Vagina (tissue), 2 donors: ENCODE measurements around the gene TNIK. TPM values are rescaled to one million over a fixed set of nuclear protein-coding genes. Genes with fewer than 3 reads are reported as not detected.

Experiments used
- DNase-seq, 2 donors: peaks; one replicate each; pipeline ENCODE4 v3.0.0-alpha.2; 2017; ENCODE audit errors: extremely low spot score in 2 of 2
- H3K27ac ChIP-seq: fragments of 200-600 bp; sonication (generic); one replicate; pipeline ENCODE4 v1.5.1; 2019
- H3K27me3 ChIP-seq: fragments of 200-600 bp; sonication (generic); one replicate; pipeline ENCODE4 v1.5.1; 2019
- H3K36me3 ChIP-seq, 2 donors: fragments of 200-600 bp; sonication (generic); one replicate each; pipeline ENCODE4 v1.5.1; 2017 to 2019
- H3K4me1 ChIP-seq: fragments of 200-600 bp; sonication (generic); one replicate; pipeline ENCODE4 v1.5.1; 2019
- H3K4me3 ChIP-seq, 2 donors: fragments of 200-600 bp; sonication (generic); 1 replicate in 1 of 2; 2 replicates in 1 of 2; pipeline ENCODE4 v1.5.1; 2016 to 2019
- H3K9me3 ChIP-seq: fragments of 200-600 bp; sonication (generic); one replicate; pipeline ENCODE4 v1.5.1; 2019
- CTCF ChIP-seq, 3 experiments: fragments of 450-650 bp in 2 of 3; fragments of 200-600 bp in 1 of 3; sonication (generic) in 1 of 3; IDR thresholded peaks; one replicate each; pipeline ENCODE4 v1.5.1; 2017 to 2019; ENCODE audit warnings: antibody characterized with exemption in 3 of 3, mild to moderate bottlenecking in 2 of 3, moderate library complexity in 2 of 3
- POLR2A ChIP-seq, 2 donors: fragments of 450-650 bp; IDR thresholded peaks; one replicate each; pipeline ENCODE4 v1.6.1; 2017; ENCODE audit warnings: antibody characterized with exemption in 2 of 2, mild to moderate bottlenecking in 2 of 2, moderate library complexity in 2 of 2
- POLR2AphosphoS5 ChIP-seq, 2 donors: sonication (generic); formaldehyde crosslinking; IDR thresholded peaks; one replicate each; pipeline ENCODE4 v1.9.0; 2017; ENCODE audit warnings: antibody characterized with exemption in 2 of 2, mild to moderate bottlenecking in 2 of 2, low read depth in 1 of 2; ENCODE audit not compliant: insufficient read depth in 1 of 2
- intact Hi-C: fragments of 100-400 bp; cut with DNase I; formaldehyde crosslinking; loops from one replicate; pipeline ENCODE4 v1.15.1; 2023
- total RNA-seq: library from RNA; depleted of rRNA; stranded (reverse); fragments of >200 nt; gene quantifications from one replicate; pipeline ENCODE4 v1.2.3, GENCODE V29; 2016

The TNIK gene
- total RNA-seq, 1 donor from 2014 or later: 5.9 TPM

- no peak overlapping the region for H3K4me3 ChIP-seq
- H3K36me3 ChIP-seq: no peaks in the 10 kb centered on the region
- no peaks in the 10 kb centered on the region for H3K27me3 ChIP-seq
- no peak overlapping the region for H3K27ac ChIP-seq
- TF ChIP-seq CTCF (IDR thresholded peaks at IDR 0.05) (no peak), POLR2AphosphoS5 (IDR thresholded peaks at IDR 0.05; ENCODE audit: insufficient read depth in 1 of 2, low read depth in 1 of 2) (no peak), POLR2A (IDR thresholded peaks at IDR 0.05) (no peak)
- H3K4me1 ChIP-seq: no peaks in the 10 kb centered on the region
- H3K9me3 ChIP-seq: no peaks in the 10 kb centered on the region
- no peak for DNase-seq
- intact Hi-C loops: no loop called here
Observed at GRCh38 chr3:171491361-171491760, 31.2 kb upstream of the TNIK start.

GRCh38 chr3:171490901-171491300 is 30.7 kb upstream of the TNIK start:
- H3K36me3 ChIP-seq: no peaks in the 10 kb centered on the region
- no peaks in the 10 kb centered on the region for H3K27me3 ChIP-seq
- H3K4me1 ChIP-seq: no peaks in the 10 kb centered on the region
- H3K27ac ChIP-seq: no peak overlapping the region
- TF ChIP-seq CTCF (IDR thresholded peaks at IDR 0.05): no peak
- TF ChIP-seq POLR2AphosphoS5 (IDR thresholded peaks at IDR 0.05; ENCODE audit: insufficient read depth in 1 of 2, low read depth in 1 of 2): no peak
- TF ChIP-seq POLR2A (IDR thresholded peaks at IDR 0.05): no peak
- intact Hi-C loops: no loop called here
- no peak overlapping the region for H3K4me3 ChIP-seq
- no peaks in the 10 kb centered on the region for H3K9me3 ChIP-seq
- DNase-seq: no peak

GRCh38 chr3:171489348-171489747 is 29.1 kb upstream of the TNIK start:
- DNase-seq: no peak
- intact Hi-C loops: no loop called here

GRCh38 chr3:171488479-171488878 is 28.3 kb upstream of the TNIK start:
- Histone ChIP-seq H3K27ac (no peak overlapping the region), H3K27me3 (no peaks in the 10 kb centered on the region), H3K4me1 (no peaks in the 10 kb centered on the region), H3K36me3 (no peaks in the 10 kb centered on the region), H3K9me3 (no peaks in the 10 kb centered on the region), H3K4me3 (no peak overlapping the region)
- no peak for TF ChIP-seq CTCF (IDR thresholded peaks at IDR 0.05)
- no peak for TF ChIP-seq POLR2A (IDR thresholded peaks at IDR 0.05)
- TF ChIP-seq POLR2AphosphoS5 (IDR thresholded peaks at IDR 0.05; ENCODE audit: insufficient read depth in 1 of 2, low read depth in 1 of 2): no peak
- intact Hi-C loops: no loop called here
- DNase-seq: no peak

More at GRCh38 chr3:171489348-171489747, 29.1 kb upstream of the TNIK start:
- Histone ChIP-seq H3K27me3 (no peaks in the 10 kb centered on the region), H3K4me3 (no peak overlapping the region), H3K9me3 (no peaks in the 10 kb centered on the region), H3K36me3 (no peaks in the 10 kb centered on the region), H3K4me1 (no peaks in the 10 kb centered on the region), H3K27ac (no peak overlapping the region)
- TF ChIP-seq POLR2A (IDR thresholded peaks at IDR 0.05): no peak
- no peak for TF ChIP-seq POLR2AphosphoS5 (IDR thresholded peaks at IDR 0.05; ENCODE audit: insufficient read depth in 1 of 2, low read depth in 1 of 2)
- no peak for TF ChIP-seq CTCF (IDR thresholded peaks at IDR 0.05)

GRCh38 chr3:171487382-171487781 is 27.2 kb upstream of the TNIK start:
- TF ChIP-seq POLR2AphosphoS5 (IDR thresholded peaks at IDR 0.05; ENCODE audit: insufficient read depth in 1 of 2, low read depth in 1 of 2) (no peak), POLR2A (IDR thresholded peaks at IDR 0.05) (no peak), CTCF (IDR thresholded peaks at IDR 0.05) (no peak)
- no peak for DNase-seq
- Histone ChIP-seq H3K9me3 (no peaks in the 10 kb centered on the region), H3K27me3 (no peaks in the 10 kb centered on the region), H3K27ac (no peak overlapping the region), H3K4me1 (no peaks in the 10 kb centered on the region), H3K36me3 (no peaks in the 10 kb centered on the region), H3K4me3 (no peak overlapping the region)
- intact Hi-C loops: no loop called here
